ENCODE measurements around the gene PLN. TPM values are rescaled to one million over a fixed set of nuclear protein-coding genes. Genes with fewer than 3 reads are reported as not detected.

The PLN gene
- total and polyA plus RNA-seq, 12 donors: 0.33 to 11.2 (median 6.0) TPM

- TF ChIP-seq POLR2A (IDR thresholded peaks at IDR 0.05): no peak
- TF ChIP-seq CTCF (IDR thresholded peaks at IDR 0.05): no peak
- H3K9me3 ChIP-seq (replicated peaks in 1 of 3): no peaks in the 10 kb centered on the region
- DNase-seq: no peak
- intact Hi-C loops (cut with DNase I): no loop called here
- no peaks in the 10 kb centered on the region for H3K36me3 ChIP-seq (replicated peaks in 1 of 2)
- H3K27me3 ChIP-seq: no peaks in the 10 kb centered on the region
- H3K27ac ChIP-seq: no peak overlapping the region
- WGBS, 4 donors: 41 to 54% (median 44%) methylated on average over 1 of the region's 1 CpG
- H3K4me3 ChIP-seq: no peak overlapping the region
- peaks cover 4 to 13% of the 10 kb centered on the region in 2 donors for H3K4me1 ChIP-seq (replicated peaks in 1 of 2)
Observed at GRCh38 chr6:118594877-118595276, 46.8 kb downstream of the PLN start.

GRCh38 chr6:118596774-118597320 is 48.8 kb downstream of the PLN start:
- H3K9me3 ChIP-seq (replicated peaks in 1 of 3): no peaks in the 10 kb centered on the region
- H3K27ac ChIP-seq: no peak overlapping the region
- TF ChIP-seq POLR2A (IDR thresholded peaks at IDR 0.05) (no peak), CTCF (IDR thresholded peaks at IDR 0.05) (no peak)
- intact Hi-C loops (cut with DNase I): no loop called here
- no peaks in the 10 kb centered on the region for H3K27me3 ChIP-seq
- H3K4me3 ChIP-seq: no peak overlapping the region
- H3K36me3 ChIP-seq (replicated peaks in 1 of 2): no peaks in the 10 kb centered on the region
- H3K4me1 ChIP-seq (replicated peaks in 1 of 2): peaks cover 4 to 10% of the 10 kb centered on the region in 2 donors
- 93 to 96% (median 94%) methylated on average over 5 of the region's 5 CpGs for WGBS, 4 donors
- DNase-seq: no peak

GRCh38 chr6:118597636-118598035 is 49.5 kb downstream of the PLN start:
- Histone ChIP-seq H3K4me1 (replicated peaks in 1 of 2) (peaks cover 4 to 7% of the 10 kb centered on the region in 2 donors), H3K9me3 (replicated peaks in 1 of 3) (no peaks in the 10 kb centered on the region), H3K27me3 (no peaks in the 10 kb centered on the region), H3K4me3 (no peak overlapping the region), H3K36me3 (replicated peaks in 1 of 2) (no peaks in the 10 kb centered on the region), H3K27ac (no peak overlapping the region)
- 66 to 80% (median 71%) methylated on average over 3 of the region's 3 CpGs for WGBS, 4 donors
- intact Hi-C loops (cut with DNase I): no loop called here
- TF ChIP-seq POLR2A (IDR thresholded peaks at IDR 0.05): no peak
- TF ChIP-seq CTCF (IDR thresholded peaks at IDR 0.05): no peak
- no peak for DNase-seq

DNA sequence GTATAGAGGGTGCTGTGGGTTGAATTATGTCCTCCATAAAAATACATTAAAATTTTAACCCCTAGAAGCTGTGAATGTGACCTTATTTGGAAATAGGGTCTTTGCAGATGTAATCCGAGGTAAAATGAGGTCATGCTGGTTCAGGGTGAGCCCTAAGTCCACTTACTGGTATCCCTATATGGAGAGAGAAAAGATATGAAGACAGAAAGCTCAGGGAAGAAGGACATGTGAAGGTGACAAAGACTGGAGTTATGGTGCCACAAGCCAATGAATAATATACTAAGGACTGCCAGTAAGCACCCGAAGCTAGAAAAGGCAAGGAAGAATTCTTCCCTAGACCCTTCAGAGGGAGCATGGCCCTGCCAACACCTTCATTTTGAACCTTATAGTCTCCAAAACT is 50.2 kb downstream of the PLN start:
- no peaks in the 10 kb centered on the region for H3K9me3 ChIP-seq (replicated peaks in 1 of 3)

More for the DNA sequence above, 50.2 kb downstream of the PLN start:
- H3K36me3 ChIP-seq (replicated peaks in 1 of 2): no peaks in the 10 kb centered on the region
- H3K27ac ChIP-seq: no peak overlapping the region
- intact Hi-C loops (cut with DNase I): no loop called here
- TF ChIP-seq POLR2A (IDR thresholded peaks at IDR 0.05): no peak
- TF ChIP-seq CTCF (IDR thresholded peaks at IDR 0.05): no peak
- peaks cover 4 to 7% of the 10 kb centered on the region in 2 donors for H3K4me1 ChIP-seq (replicated peaks in 1 of 2)
- no peaks in the 10 kb centered on the region for H3K27me3 ChIP-seq
- no peak for DNase-seq
- H3K4me3 ChIP-seq: no peak overlapping the region
- 66 to 84% (median 81%) methylated on average over 2 of the region's 2 CpGs for WGBS, 4 donors
